KMS-11 (cell line): ENCODE measurements around the gene AUTS2.

ENCODE experiments used
- H2AFZ ChIP-seq: fragments of 200-600 bp; sonication (generic); 2 replicates; pipeline ENCODE4 v1.6.1; 2016; ENCODE audit warnings: antibody characterized with exemption, mixed run types, low read depth
- H3K27ac ChIP-seq: fragments of 200-600 bp; sonication (generic); 2 replicates; pipeline ENCODE4 v1.6.1; 2016; ENCODE audit warnings: mild to moderate bottlenecking, mixed run types
- H3K27me3 ChIP-seq: fragments of 200-600 bp; sonication (generic); 2 replicates; pipeline ENCODE4 v1.6.1; 2017; ENCODE audit warnings: mild to moderate bottlenecking, low read depth, mixed run types, moderate library complexity; ENCODE audit not compliant: insufficient read depth
- H3K36me3 ChIP-seq: fragments of 200-600 bp; sonication (generic); 2 replicates; pipeline ENCODE4 v1.6.1; 2017; ENCODE audit warnings: mild to moderate bottlenecking, mixed run types; ENCODE audit not compliant: insufficient read depth
- H3K4me1 ChIP-seq: fragments of 200-600 bp; sonication (generic); 2 replicates; pipeline ENCODE4 v1.6.1; 2016; ENCODE audit warnings: mild to moderate bottlenecking, low read depth, mixed run types; ENCODE audit not compliant: poor library complexity, severe bottlenecking
- H3K4me2 ChIP-seq: fragments of 200-600 bp; sonication (generic); 2 replicates; pipeline ENCODE4 v1.7.0; 2016; ENCODE audit warnings: mild to moderate bottlenecking, mixed run types
- H3K4me3 ChIP-seq: fragments of 200-600 bp; sonication (generic); IDR thresholded peaks from 2 replicates; pipeline ENCODE4 v1.6.1; 2017; ENCODE audit warnings: low read depth, low read length, mixed read lengths; ENCODE audit not compliant: insufficient read depth
- H3K79me2 ChIP-seq: fragments of 200-600 bp; sonication (generic); 2 replicates; pipeline ENCODE4 v1.6.1; 2016; ENCODE audit warnings: low read depth, mixed run types; ENCODE audit not compliant: insufficient read depth
- H3K9ac ChIP-seq: fragments of 200-600 bp; sonication (generic); 2 replicates; pipeline ENCODE4 v1.6.1; 2016; ENCODE audit warnings: mild to moderate bottlenecking, mixed run types
- H4K20me1 ChIP-seq: fragments of 200-600 bp; sonication (generic); 2 replicates; pipeline ENCODE4 v1.6.1; 2016; ENCODE audit warnings: mild to moderate bottlenecking, mixed run types; ENCODE audit not compliant: insufficient read depth
- TF ChIP-seq, protein P1 (sequence below): fragments of 200-600 bp; sonication (generic); conservative IDR thresholded peaks from 2 replicates; pipeline ENCODE4 v1.6.1; 2017; ENCODE audit warnings: low read depth, mild to moderate bottlenecking, antibody characterized with exemption, low read length, moderate library complexity, mixed read lengths

AUTS2 gene

DNA sequence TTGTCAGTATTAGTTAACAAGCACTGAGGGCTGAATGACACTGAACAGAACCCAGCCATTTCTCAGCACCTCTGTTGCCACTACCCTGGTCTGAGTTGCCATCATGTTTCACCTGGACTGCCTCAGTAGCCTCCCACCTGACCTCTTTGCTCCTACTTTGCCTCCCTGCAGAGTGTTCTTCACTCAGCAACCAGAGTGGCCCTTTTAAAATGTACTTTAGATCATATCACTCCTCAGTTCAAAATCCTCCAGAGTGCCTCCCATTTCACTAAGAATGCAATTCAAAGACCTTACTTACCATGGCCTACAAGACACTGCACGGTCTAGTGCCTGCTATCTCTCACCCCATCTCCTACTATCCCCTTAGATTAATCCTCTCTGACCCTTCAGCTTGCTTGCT lies 214.5 kb downstream of the AUTS2 start:
- Histone ChIP-seq H3K27me3 (no peaks in the 10 kb centered on the region), H3K4me2 (no peak overlapping the region), H3K9ac (no peak overlapping the region), H3K27ac (no peak overlapping the region), H3K79me2 (no peaks in the 10 kb centered on the region), H3K36me3 (no peaks in the 10 kb centered on the region), H3K4me3 (no peak overlapping the region), H2AFZ (no peak overlapping the region), H4K20me1 (no peaks in the 10 kb centered on the region), H3K4me1 (peaks cover 14% of the 10 kb centered on the region)
- TF ChIP-seq, protein P1, sequence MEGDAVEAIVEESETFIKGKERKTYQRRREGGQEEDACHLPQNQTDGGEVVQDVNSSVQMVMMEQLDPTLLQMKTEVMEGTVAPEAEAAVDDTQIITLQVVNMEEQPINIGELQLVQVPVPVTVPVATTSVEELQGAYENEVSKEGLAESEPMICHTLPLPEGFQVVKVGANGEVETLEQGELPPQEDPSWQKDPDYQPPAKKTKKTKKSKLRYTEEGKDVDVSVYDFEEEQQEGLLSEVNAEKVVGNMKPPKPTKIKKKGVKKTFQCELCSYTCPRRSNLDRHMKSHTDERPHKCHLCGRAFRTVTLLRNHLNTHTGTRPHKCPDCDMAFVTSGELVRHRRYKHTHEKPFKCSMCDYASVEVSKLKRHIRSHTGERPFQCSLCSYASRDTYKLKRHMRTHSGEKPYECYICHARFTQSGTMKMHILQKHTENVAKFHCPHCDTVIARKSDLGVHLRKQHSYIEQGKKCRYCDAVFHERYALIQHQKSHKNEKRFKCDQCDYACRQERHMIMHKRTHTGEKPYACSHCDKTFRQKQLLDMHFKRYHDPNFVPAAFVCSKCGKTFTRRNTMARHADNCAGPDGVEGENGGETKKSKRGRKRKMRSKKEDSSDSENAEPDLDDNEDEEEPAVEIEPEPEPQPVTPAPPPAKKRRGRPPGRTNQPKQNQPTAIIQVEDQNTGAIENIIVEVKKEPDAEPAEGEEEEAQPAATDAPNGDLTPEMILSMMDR, result no peak

GRCh38 chr7:69813637-69814240 lies 215.5 kb downstream of the AUTS2 start:
- TF ChIP-seq, protein P1, result no peak
- Histone ChIP-seq H3K9ac (no peak overlapping the region), H3K27ac (no peak overlapping the region), H3K4me1 (peaks cover 10% of the 10 kb centered on the region), H3K4me3 (no peak overlapping the region), H4K20me1 (no peaks in the 10 kb centered on the region), H2AFZ (no peak overlapping the region), H3K4me2 (no peak overlapping the region), H3K36me3 (no peaks in the 10 kb centered on the region), H3K79me2 (no peaks in the 10 kb centered on the region), H3K27me3 (no peaks in the 10 kb centered on the region)

- H3K27ac ChIP-seq, result no peak overlapping the region
- no peaks in the 10 kb centered on the region for H3K36me3 ChIP-seq
- peaks cover 10% of the 10 kb centered on the region for H3K4me1 ChIP-seq
- TF ChIP-seq, protein P1, result no peak
- no peak overlapping the region for H3K4me2 ChIP-seq
- no peak overlapping the region for H2AFZ ChIP-seq
- no peak overlapping the region for H3K9ac ChIP-seq
- no peaks in the 10 kb centered on the region for H4K20me1 ChIP-seq
- no peaks in the 10 kb centered on the region for H3K79me2 ChIP-seq
- H3K27me3 ChIP-seq, result no peaks in the 10 kb centered on the region
- H3K4me3 ChIP-seq, result no peak overlapping the region
These were observed 216.2 kb downstream of the AUTS2 start for GRCh38 chr7:69814421-69814962.

DNA sequence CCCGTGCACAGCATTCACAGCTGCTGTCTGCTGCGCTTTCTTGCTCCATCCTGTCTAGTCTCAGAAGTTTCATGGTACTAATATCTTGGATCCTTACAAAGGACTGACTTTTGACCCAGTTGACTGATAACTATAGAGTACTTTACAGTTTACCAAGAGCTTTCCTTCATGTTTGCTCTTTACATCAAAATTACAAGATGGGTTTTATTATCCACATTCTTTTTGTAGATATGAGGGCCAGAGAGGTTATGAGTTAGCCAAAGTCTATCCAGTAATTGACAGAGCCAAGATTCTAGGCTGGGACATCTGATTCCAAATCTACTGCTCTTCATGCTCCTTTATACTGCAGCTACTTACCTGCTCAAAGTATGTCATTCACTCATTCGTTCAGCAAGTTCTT lies 218.2 kb downstream of the AUTS2 start:
- TF ChIP-seq, protein P1, result no peak
- no peaks in the 10 kb centered on the region for H3K79me2 ChIP-seq
- H3K4me1 ChIP-seq, result peaks cover 10% of the 10 kb centered on the region

More for the DNA sequence above, 218.2 kb downstream of the AUTS2 start:
- Histone ChIP-seq H3K36me3 (no peaks in the 10 kb centered on the region), H3K4me3 (no peak overlapping the region), H3K9ac (no peak overlapping the region), H3K27ac (no peak overlapping the region), H4K20me1 (no peaks in the 10 kb centered on the region), H2AFZ (no peak overlapping the region), H3K4me2 (no peak overlapping the region), H3K27me3 (no peaks in the 10 kb centered on the region)
